HepG2 (cell line): ENCODE measurements around the gene MLN. TPM values are rescaled to one million over a fixed set of nuclear protein-coding genes. Genes with fewer than 3 reads are reported as not detected.
A peak's percentile ranks its signal among the peaks of the same experiment; 100 is the strongest.

Experiments used
- ATM ChIP-seq: fragments of 450-650 bp; IDR thresholded peaks from 2 replicates; pipeline ENCODE4 v1.7.1; 2017; ENCODE audit warnings: mild to moderate bottlenecking, borderline replicate concordance
- BCL3 ChIP-seq: sonication (generic); formaldehyde crosslinking; IDR thresholded peaks from 2 replicates; pipeline ENCODE4 v1.5.1; 2020; ENCODE audit warnings: mild to moderate bottlenecking, missing genetic modification reagents, moderate library complexity
- DBP ChIP-seq: sonication (generic); formaldehyde crosslinking; IDR thresholded peaks from 2 replicates; pipeline ENCODE4 v1.4.0; 2020; ENCODE audit warnings: missing genetic modification reagents; ENCODE audit errors: not compliant biosample characterization
- FOXA3 ChIP-seq: IDR thresholded peaks from 2 replicates; pipeline ENCODE4 v1.6.1; 2016; ENCODE audit warnings: missing genetic modification reagents, missing compliant biosample characterization
- FOXO1 ChIP-seq: sonication (generic); formaldehyde crosslinking; IDR thresholded peaks from 2 replicates; pipeline ENCODE4 v1.4.0; 2020; ENCODE audit warnings: missing genetic modification reagents
- GLMP ChIP-seq: sonication (generic); formaldehyde crosslinking; IDR thresholded peaks from 2 replicates; pipeline ENCODE4 v1.9.0; 2021; ENCODE audit warnings: missing genetic modification reagents, mild to moderate bottlenecking, borderline replicate concordance
- GZF1 ChIP-seq: sonication (generic); formaldehyde crosslinking; IDR thresholded peaks from 2 replicates; pipeline ENCODE4 v1.5.1; 2020; ENCODE audit warnings: mild to moderate bottlenecking, missing genetic modification reagents
- MAFK ChIP-seq, 2 experiments: IDR thresholded peaks in 1 of 2; conservative IDR thresholded peaks in 1 of 2; 2 replicates each; pipeline ENCODE4 v1.6.1; 2011; ENCODE audit warnings: improper control_type of control experiment in 2 of 2, low read length in 2 of 2
- PATZ1 ChIP-seq: sonication (generic); formaldehyde crosslinking; IDR thresholded peaks from 2 replicates; pipeline ENCODE4 v1.4.0; 2020; ENCODE audit warnings: missing genetic modification reagents
- PITX1 ChIP-seq: sonication (generic); formaldehyde crosslinking; IDR thresholded peaks from 2 replicates; pipeline ENCODE4 v1.5.1; 2020; ENCODE audit warnings: mild to moderate bottlenecking, missing genetic modification reagents
- RBAK ChIP-seq: sonication (generic); formaldehyde crosslinking; IDR thresholded peaks from 2 replicates; pipeline ENCODE4 v1.5.1; 2020; ENCODE audit warnings: mild to moderate bottlenecking, missing genetic modification reagents
- SNAI1 ChIP-seq: sonication (generic); formaldehyde crosslinking; IDR thresholded peaks from 2 replicates; pipeline ENCODE4 v1.5.0; 2020; ENCODE audit warnings: mild to moderate bottlenecking, missing genetic modification reagents, borderline replicate concordance
- SP2 ChIP-seq: sonication (generic); formaldehyde crosslinking; IDR thresholded peaks from 2 replicates; pipeline ENCODE4 v1.5.1; 2020; ENCODE audit warnings: mild to moderate bottlenecking, missing genetic modification reagents
- THAP8 ChIP-seq: sonication (generic); formaldehyde crosslinking; IDR thresholded peaks from 2 replicates; pipeline ENCODE4 v1.5.1; 2020; ENCODE audit warnings: missing genetic modification reagents, mild to moderate bottlenecking, borderline replicate concordance
- TMF1 ChIP-seq: sonication (generic); formaldehyde crosslinking; IDR thresholded peaks from 2 replicates; pipeline ENCODE4 v1.8.1; 2022; ENCODE audit warnings: low read depth, missing genetic modification reagents
- ZNF12 ChIP-seq: sonication (generic); formaldehyde crosslinking; IDR thresholded peaks from 2 replicates; pipeline ENCODE4 v1.5.0; 2020; ENCODE audit warnings: missing genetic modification reagents
- ZNF124 ChIP-seq: sonication (generic); formaldehyde crosslinking; IDR thresholded peaks from 2 replicates; pipeline ENCODE4 v1.4.0; 2020; ENCODE audit warnings: missing genetic modification reagents
- ZNF180 ChIP-seq: sonication (generic); formaldehyde crosslinking; IDR thresholded peaks from 2 replicates; pipeline ENCODE4 v1.4.0; 2020; ENCODE audit warnings: low read depth, missing genetic modification reagents, borderline replicate concordance
- ZNF563 ChIP-seq: sonication (generic); formaldehyde crosslinking; IDR thresholded peaks from 2 replicates; pipeline ENCODE4 v1.8.0; 2022; ENCODE audit warnings: mild to moderate bottlenecking, moderate library complexity, missing genetic modification reagents
- ZNF605 ChIP-seq: sonication (generic); formaldehyde crosslinking; IDR thresholded peaks from 2 replicates; pipeline ENCODE4 v1.8.0; 2022; ENCODE audit warnings: mild to moderate bottlenecking, missing genetic modification reagents
- ZNF766 ChIP-seq: sonication (generic); formaldehyde crosslinking; IDR thresholded peaks from 2 replicates; pipeline ENCODE4 v1.5.0; 2020; ENCODE audit warnings: missing genetic modification reagents, borderline replicate concordance
- ZNF775 ChIP-seq: sonication (generic); formaldehyde crosslinking; IDR thresholded peaks from 2 replicates; pipeline ENCODE4 v1.4.0; 2020; ENCODE audit warnings: missing genetic modification reagents, mild to moderate bottlenecking, moderate library complexity, borderline replicate concordance
- ZNF780A ChIP-seq: sonication (generic); formaldehyde crosslinking; IDR thresholded peaks from 2 replicates; pipeline ENCODE4 v1.8.0; 2022; ENCODE audit warnings: mild to moderate bottlenecking, missing genetic modification reagents, moderate library complexity
- polyA plus RNA-seq, 8 experiments: library from polyadenylated mRNA; depleted of rRNA in 3 of 8; stranded (reverse) in 7 of 8; unstranded in 1 of 8; fragments of >200 nt; fragmentation: Illumina TruSeq in 4 of 8; extraction: Trizol in 4 of 8; gene quantifications; 2 replicates each; pipeline versions ENCODE4 v1.2.1 to v1.2.3, GENCODE V29; 2011 to 2016; ENCODE audit warnings: low read depth in 4 of 8, missing spikeins in 1 of 8, mixed read lengths in 1 of 8; ENCODE audit not compliant: insufficient read depth in 1 of 8
- total RNA-seq, 5 experiments: library from RNA; depleted of rRNA; stranded (reverse); fragments of >200 nt; fragmentation: Illumina TruSeq; extraction: Trizol; gene quantifications; 2 replicates each; pipeline ENCODE4 v1.2.3, GENCODE V29; 2016; ENCODE audit warnings: low read depth in 1 of 5

MLN gene
- total and polyA plus RNA-seq, 2 of the 13 experiments (the other 11 are each of a cell fraction or from before 2014, with no cell fraction given): not detected

- TF ChIP-seq DBP (CRISPR knock-in tag): no peak
- no peak for TF ChIP-seq ZNF775 (CRISPR knock-in tag)
- TF ChIP-seq ZNF12: peak; percentile 36; the same call in 1 of the 2 replicates
- no peak for TF ChIP-seq TMF1 (CRISPR knock-in tag)
- TF ChIP-seq GZF1: 0 out of 2 replicates have a peak, but pooled peaks have one; percentile 71
- TF ChIP-seq SP2 (CRISPR knock-in tag): no peak
- TF ChIP-seq RBAK (CRISPR knock-in tag): no peak
- no peak for TF ChIP-seq THAP8 (CRISPR knock-in tag)
- no peak for TF ChIP-seq ATM
- no peak for TF ChIP-seq MAFK (conservative IDR thresholded peaks at IDR 0.05 in 1 of 2, IDR thresholded peaks at IDR 0.05 in 1 of 2; ENCODE audit: low read length in 2 of 2)
- no peak; the same call in 1 of the 2 replicates for TF ChIP-seq BCL3 (CRISPR knock-in tag)
- TF ChIP-seq SNAI1: no peak
- TF ChIP-seq ZNF605 (CRISPR knock-in tag): peak; percentile 83
- no peak for TF ChIP-seq ZNF124
- TF ChIP-seq ZNF180: no peak
- TF ChIP-seq FOXO1 (CRISPR knock-in tag): no peak
- TF ChIP-seq GLMP (CRISPR knock-in tag): no peak
- no peak for TF ChIP-seq ZNF563 (CRISPR knock-in tag)
- TF ChIP-seq PATZ1 (CRISPR knock-in tag): peak; percentile 88
- TF ChIP-seq ZNF766 (CRISPR knock-in tag): no peak
- peak; percentile 42; the same call in 1 of the 2 replicates for TF ChIP-seq PITX1
- no peak for TF ChIP-seq ZNF780A (CRISPR knock-in tag)
- peak; percentile 37; the same call in 1 of the 2 replicates for TF ChIP-seq FOXA3 (CRISPR knock-in tag)
These were observed 15.7 kb downstream of the MLN start (continued) for GRCh38 chr6:33787954-33788693.
